HG02623 (cell line): ENCODE data around the gene PHACTR2.

Experiments
- ATAC-seq: cut with Tn5 transposase; IDR thresholded peaks from one replicate; pipeline ENCODE4 v1.9.1; 2021; ENCODE audit warnings: moderate library complexity; ENCODE audit not compliant: unreplicated experiment

Gene PHACTR2

GRCh38 chr6:143739341-143739851 lies 61.6 kb downstream of the PHACTR2 start:
- no peak for ATAC-seq

- no peak for ATAC-seq
Observed at GRCh38 chr6:143740213-143740612, 62.4 kb downstream of the PHACTR2 start.

- ATAC-seq, result no peak
Observed at GRCh38 chr6:143741480-143741879, 63.7 kb downstream of the PHACTR2 start.

- no peak for ATAC-seq
Observed at GRCh38 chr6:143742070-143742954, 64.5 kb downstream of the PHACTR2 start.

GRCh38 chr6:143742955-143743255 lies 65.1 kb downstream of the PHACTR2 start:
- no peak for ATAC-seq

GRCh38 chr6:143743301-143744166 lies 65.8 kb downstream of the PHACTR2 start:
- no peak for ATAC-seq

GRCh38 chr6:143744551-143745165 lies 66.9 kb downstream of the PHACTR2 start:
- no peak for ATAC-seq

- no peak for ATAC-seq
Observed at GRCh38 chr6:143745166-143746133, 67.7 kb downstream of the PHACTR2 start.

- ATAC-seq, result no peak
Observed at GRCh38 chr6:143746202-143747119, 68.7 kb downstream of the PHACTR2 start.

- ATAC-seq, result no peak
Observed at GRCh38 chr6:143747347-143747842, 69.6 kb downstream of the PHACTR2 start.

- ATAC-seq, result no peak
Observed at GRCh38 chr6:143749891-143750290, 72.1 kb downstream of the PHACTR2 start.

GRCh38 chr6:143750877-143751276 lies 73.1 kb downstream of the PHACTR2 start:
- no peak for ATAC-seq

GRCh38 chr6:143752459-143752858 lies 74.7 kb downstream of the PHACTR2 start:
- no peak for ATAC-seq

GRCh38 chr6:143753678-143754077 lies 75.9 kb downstream of the PHACTR2 start:
- ATAC-seq, result no peak

GRCh38 chr6:143754204-143754603 lies 76.4 kb downstream of the PHACTR2 start:
- ATAC-seq, result no peak

- no peak for ATAC-seq
Observed at GRCh38 chr6:143755301-143755744, 77.6 kb downstream of the PHACTR2 start.

- ATAC-seq, result no peak
Observed at GRCh38 chr6:143757346-143757832, 79.6 kb downstream of the PHACTR2 start.

GRCh38 chr6:143758551-143758950 lies 80.8 kb downstream of the PHACTR2 start:
- no peak for ATAC-seq

- ATAC-seq, result no peak
Observed at GRCh38 chr6:143759666-143760065, 81.9 kb downstream of the PHACTR2 start.
